Panc1 (cell line): ENCODE results near the gene UBE2R2.
"Not testable (repeated sequence)": the region's sequence is repeated elsewhere in the genome, so short reads cannot be mapped to it uniquely, and the experiment has no call there.

Experiments used
- POLR2AphosphoS5 ChIP-seq: IDR thresholded peaks from 2 replicates; pipeline ENCODE4 v1.6.1; 2012; ENCODE audit warnings: mild to moderate bottlenecking, low read depth, low read length, moderate library complexity
- SIN3A ChIP-seq: IDR thresholded peaks from 2 replicates; pipeline ENCODE4 v1.6.1; 2012; ENCODE audit warnings: low read depth, mild to moderate bottlenecking, low read length, moderate library complexity, borderline replicate concordance; ENCODE audit not compliant: insufficient read depth
- TCF7L2 ChIP-seq: IDR thresholded peaks from 2 replicates; pipeline ENCODE4 v1.6.1; 2011; ENCODE audit warnings: mild to moderate bottlenecking, low read depth, low read length, inconsistent platforms
- TF ChIP-seq, protein P1 (sequence below): fragments of 450-650 bp; IDR thresholded peaks from 2 replicates; pipeline ENCODE4 v1.5.1; 2017; ENCODE audit warnings: mild to moderate bottlenecking
- TF ChIP-seq, protein P2 (sequence below), 2 experiments: IDR thresholded peaks; 2 replicates each; pipeline ENCODE4 v1.6.1; 2011 to 2012; ENCODE audit warnings: low read depth in 2 of 2, control low read depth in 1 of 2, low read length in 1 of 2, mild to moderate bottlenecking in 1 of 2, moderate library complexity in 1 of 2; ENCODE audit not compliant: insufficient read depth in 1 of 2

DNA sequence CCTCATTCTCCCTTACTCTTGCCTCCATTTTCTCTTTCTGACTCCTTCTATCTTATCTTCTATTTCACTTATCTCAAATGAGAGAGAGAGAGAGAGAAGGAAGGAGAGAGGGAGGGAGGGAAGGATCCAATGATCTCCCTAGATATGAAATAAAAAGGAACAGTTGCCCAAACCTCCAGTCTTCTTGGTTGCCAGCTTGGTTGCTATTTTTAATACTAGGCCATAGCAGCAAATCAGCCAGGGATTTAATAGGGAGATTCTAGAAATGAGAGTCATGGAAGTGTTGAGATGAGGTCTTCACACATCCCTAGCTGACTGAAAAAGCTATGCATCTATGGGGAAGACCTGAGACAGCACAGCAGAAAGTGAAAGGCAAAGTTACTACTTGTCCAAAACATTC, 43.8 kb upstream of the UBE2R2 start:
- TF ChIP-seq, protein P1, sequence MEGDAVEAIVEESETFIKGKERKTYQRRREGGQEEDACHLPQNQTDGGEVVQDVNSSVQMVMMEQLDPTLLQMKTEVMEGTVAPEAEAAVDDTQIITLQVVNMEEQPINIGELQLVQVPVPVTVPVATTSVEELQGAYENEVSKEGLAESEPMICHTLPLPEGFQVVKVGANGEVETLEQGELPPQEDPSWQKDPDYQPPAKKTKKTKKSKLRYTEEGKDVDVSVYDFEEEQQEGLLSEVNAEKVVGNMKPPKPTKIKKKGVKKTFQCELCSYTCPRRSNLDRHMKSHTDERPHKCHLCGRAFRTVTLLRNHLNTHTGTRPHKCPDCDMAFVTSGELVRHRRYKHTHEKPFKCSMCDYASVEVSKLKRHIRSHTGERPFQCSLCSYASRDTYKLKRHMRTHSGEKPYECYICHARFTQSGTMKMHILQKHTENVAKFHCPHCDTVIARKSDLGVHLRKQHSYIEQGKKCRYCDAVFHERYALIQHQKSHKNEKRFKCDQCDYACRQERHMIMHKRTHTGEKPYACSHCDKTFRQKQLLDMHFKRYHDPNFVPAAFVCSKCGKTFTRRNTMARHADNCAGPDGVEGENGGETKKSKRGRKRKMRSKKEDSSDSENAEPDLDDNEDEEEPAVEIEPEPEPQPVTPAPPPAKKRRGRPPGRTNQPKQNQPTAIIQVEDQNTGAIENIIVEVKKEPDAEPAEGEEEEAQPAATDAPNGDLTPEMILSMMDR, result not testable (repeated sequence)
- not testable (repeated sequence) for TF ChIP-seq SIN3A, POLR2AphosphoS5, TCF7L2
- TF ChIP-seq, protein P2, sequence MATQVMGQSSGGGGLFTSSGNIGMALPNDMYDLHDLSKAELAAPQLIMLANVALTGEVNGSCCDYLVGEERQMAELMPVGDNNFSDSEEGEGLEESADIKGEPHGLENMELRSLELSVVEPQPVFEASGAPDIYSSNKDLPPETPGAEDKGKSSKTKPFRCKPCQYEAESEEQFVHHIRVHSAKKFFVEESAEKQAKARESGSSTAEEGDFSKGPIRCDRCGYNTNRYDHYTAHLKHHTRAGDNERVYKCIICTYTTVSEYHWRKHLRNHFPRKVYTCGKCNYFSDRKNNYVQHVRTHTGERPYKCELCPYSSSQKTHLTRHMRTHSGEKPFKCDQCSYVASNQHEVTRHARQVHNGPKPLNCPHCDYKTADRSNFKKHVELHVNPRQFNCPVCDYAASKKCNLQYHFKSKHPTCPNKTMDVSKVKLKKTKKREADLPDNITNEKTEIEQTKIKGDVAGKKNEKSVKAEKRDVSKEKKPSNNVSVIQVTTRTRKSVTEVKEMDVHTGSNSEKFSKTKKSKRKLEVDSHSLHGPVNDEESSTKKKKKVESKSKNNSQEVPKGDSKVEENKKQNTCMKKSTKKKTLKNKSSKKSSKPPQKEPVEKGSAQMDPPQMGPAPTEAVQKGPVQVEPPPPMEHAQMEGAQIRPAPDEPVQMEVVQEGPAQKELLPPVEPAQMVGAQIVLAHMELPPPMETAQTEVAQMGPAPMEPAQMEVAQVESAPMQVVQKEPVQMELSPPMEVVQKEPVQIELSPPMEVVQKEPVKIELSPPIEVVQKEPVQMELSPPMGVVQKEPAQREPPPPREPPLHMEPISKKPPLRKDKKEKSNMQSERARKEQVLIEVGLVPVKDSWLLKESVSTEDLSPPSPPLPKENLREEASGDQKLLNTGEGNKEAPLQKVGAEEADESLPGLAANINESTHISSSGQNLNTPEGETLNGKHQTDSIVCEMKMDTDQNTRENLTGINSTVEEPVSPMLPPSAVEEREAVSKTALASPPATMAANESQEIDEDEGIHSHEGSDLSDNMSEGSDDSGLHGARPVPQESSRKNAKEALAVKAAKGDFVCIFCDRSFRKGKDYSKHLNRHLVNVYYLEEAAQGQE (IDR thresholded peaks at IDR 0.05; ENCODE audit: insufficient read depth in 1 of 2, low read depth in 2 of 2, low read length in 1 of 2), result not testable (repeated sequence)
